ENCODE results near the gene CASP9.

DNA sequence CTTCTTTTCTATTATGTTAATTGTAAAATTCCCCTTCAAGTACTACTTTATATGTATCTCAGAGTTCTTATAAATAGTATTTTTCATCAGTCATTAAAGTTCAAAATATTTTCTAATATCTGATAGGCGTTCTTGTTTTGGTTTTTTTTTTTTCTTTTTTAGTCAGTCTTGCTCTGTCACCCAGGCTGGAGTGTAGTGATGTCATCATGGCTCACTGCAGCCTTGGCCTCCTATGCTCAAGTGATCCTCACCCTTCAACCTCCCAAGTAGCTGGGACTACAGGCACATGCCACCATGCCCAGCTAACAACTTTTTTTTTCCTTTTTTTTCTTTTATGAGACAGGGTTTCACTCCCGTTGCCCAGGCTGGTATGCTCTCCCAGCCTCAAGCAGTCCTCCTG is 33.6 kb upstream of the CASP9 start:
- TF ChIP-seq POLR2AphosphoS5 (IDR thresholded peaks at IDR 0.05; ENCODE audit: borderline replicate concordance, low read depth, low read length), result no peak
- no peak for TF ChIP-seq EZH2 (IDR thresholded peaks at IDR 0.05)
